GM18868 (cell line): Measurements from ENCODE around the gene VPS16.

Experiments
- ATAC-seq: cut with Tn5 transposase; IDR thresholded peaks from one replicate; pipeline ENCODE4 v1.9.1; 2021; ENCODE audit warnings: mild to moderate bottlenecking, moderate library complexity; ENCODE audit not compliant: unreplicated experiment

Gene VPS16

GRCh38 chr20:2840138-2840966 lies at the start of gene VPS16, which contains the start of gene PCED1A:
Gene VPS16 (plus strand): TSS chr20:2840745. CDS start chr20:2840775, 30 bp downstream.
Gene PCED1A (minus strand): TSS chr20:2840655. CDS start chr20:2839912, 743 bp downstream.
- peak; percentile 96 for ATAC-seq

- no peak for ATAC-seq
Measured at GRCh38 chr20:2793471-2793870, 47.1 kb upstream of the VPS16 start.

GRCh38 chr20:2794202-2794748 lies 46.3 kb upstream of the VPS16 start:
- ATAC-seq: no peak

GRCh38 chr20:2794866-2795447 lies 45.6 kb upstream of the VPS16 start:
- ATAC-seq: no peak

GRCh38 chr20:2795451-2795850 lies 45.1 kb upstream of the VPS16 start:
- ATAC-seq: no peak

GRCh38 chr20:2796011-2796660 lies 44.4 kb upstream of the VPS16 start:
- ATAC-seq: no peak

- no peak for ATAC-seq
Measured at GRCh38 chr20:2797136-2797983, 43.2 kb upstream of the VPS16 start.

- ATAC-seq: no peak
Measured at GRCh38 chr20:2798095-2798805, 42.3 kb upstream of the VPS16 start.

GRCh38 chr20:2798814-2799213 lies 41.7 kb upstream of the VPS16 start:
- no peak for ATAC-seq

GRCh38 chr20:2799271-2799670 lies 41.3 kb upstream of the VPS16 start:
- no peak for ATAC-seq

GRCh38 chr20:2799688-2800520 lies 40.6 kb upstream of the VPS16 start:
- ATAC-seq: no peak

- no peak for ATAC-seq
Measured at GRCh38 chr20:2800521-2801285, 39.8 kb upstream of the VPS16 start, which contains the start of gene CPXM1. Gene CPXM1 (minus strand): TSS chr20:2800627. CDS start chr20:2800572, 55 bp downstream.

- no peak for ATAC-seq
Measured at GRCh38 chr20:2801286-2801728, 39.2 kb upstream of the VPS16 start.

- ATAC-seq: no peak
Measured at GRCh38 chr20:2804041-2804828, 36.3 kb upstream of the VPS16 start.

GRCh38 chr20:2804852-2805688 lies 35.5 kb upstream of the VPS16 start:
- ATAC-seq: no peak

- no peak for ATAC-seq
Measured at GRCh38 chr20:2805689-2806350, 34.7 kb upstream of the VPS16 start.
